Keratinocyte (primary cell): ENCODE results near the gene PLXNB3.

ENCODE experiments used
- CTCF ChIP-seq, 3 experiments: IDR thresholded peaks in 1 of 3; conservative IDR thresholded peaks in 1 of 3; optimal IDR thresholded peaks in 1 of 3; 2 replicates in 2 of 3; 3 replicates in 1 of 3; pipeline versions ENCODE3 to v1.5.1; 2011; ENCODE audit warnings: low read length in 3 of 3, mild to moderate bottlenecking in 3 of 3, moderate library complexity in 2 of 3, control low read depth in 1 of 3, inconsistent platforms in 1 of 3; ENCODE audit not compliant: insufficient read depth in 2 of 3; ENCODE audit errors: extremely low read depth in 1 of 3
- EZH2 ChIP-seq: IDR thresholded peaks from one replicate; pipeline ENCODE4 v1.6.1; 2012; ENCODE audit warnings: inconsistent platforms, mild to moderate bottlenecking, low read length, moderate library complexity

- TF ChIP-seq EZH2 (no peak), CTCF (optimal IDR thresholded peaks at IDR 0.05 in 1 of 3, IDR thresholded peaks at IDR 0.05 in 1 of 3, conservative IDR thresholded peaks at IDR 0.05 in 1 of 3; ENCODE audit: extremely low read depth in 1 of 3, insufficient read depth in 2 of 3, low read length in 3 of 3) (no peak)
These were observed 8.5 kb downstream of the PLXNB3 start for GRCh38 chrX:153772316-153773217.
